ENCODE data around the gene RAD51. TPM values are rescaled to one million over a fixed set of nuclear protein-coding genes. Genes with fewer than 3 reads are reported as not detected.
"Not testable (repeated sequence)": the region's sequence is repeated elsewhere in the genome, so short reads cannot be mapped to it uniquely, and the experiment has no call there.

RAD51 gene
- 13.2 and 16.0 TPM in 2 replicates for total RNA-seq
- long read RNA-seq, transcript RAD51-201 (10 exons, 2,449 nt), result major isoform, 23 of 33 reads
- long read RNA-seq, partial matches to known transcripts, result 1 of 33 reads
- long read RNA-seq, other reads (novel, unspliced or antisense), result 8 of 33 reads

DNA sequence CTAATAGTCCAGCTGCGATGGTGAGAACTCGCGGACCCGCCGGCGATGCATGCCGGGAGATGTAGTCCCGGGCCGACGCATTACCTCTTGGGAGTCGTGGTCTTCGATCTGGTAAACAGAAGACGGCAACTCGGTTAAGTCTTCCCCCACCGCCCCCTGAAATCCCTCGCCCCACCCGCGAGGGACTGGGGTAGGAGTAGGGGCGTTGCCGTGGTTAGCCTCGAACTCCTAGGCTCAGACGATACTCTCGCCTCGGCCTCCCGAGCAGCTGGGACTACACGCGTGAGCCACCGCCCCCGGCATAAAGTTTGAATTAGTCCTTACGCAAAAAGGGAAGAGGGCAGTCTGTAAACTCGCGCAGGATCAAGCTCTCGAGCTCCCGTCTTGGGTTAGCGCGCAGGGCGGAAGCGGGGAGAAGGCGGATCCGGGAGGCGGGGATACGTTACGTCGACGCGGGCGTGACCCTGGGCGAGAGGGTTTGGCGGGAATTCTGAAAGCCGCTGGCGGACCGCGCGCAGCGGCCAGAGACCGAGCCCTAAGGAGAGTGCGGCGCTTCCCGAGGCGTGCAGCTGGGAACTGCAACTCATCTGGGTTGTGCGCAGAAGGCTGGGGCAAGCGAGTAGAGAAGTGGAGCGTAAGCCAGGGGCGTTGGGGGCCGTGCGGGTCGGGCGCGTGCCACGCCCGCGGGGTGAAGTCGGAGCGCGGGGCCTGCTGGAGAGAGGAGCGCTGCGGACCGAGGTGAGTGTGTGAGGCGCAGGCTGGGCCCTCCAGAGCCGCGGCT is at the start of gene RAD51:
RAD51 (plus strand) TSS at position 487 of the 781 bp plus-strand sequence. CDS start 3,585 bp downstream, outside the sequence.
- Mint-ChIP-seq H3K27ac (peak within 1 kb of the TSS; percentile 95), H3K4me1 (ENCODE audit: low read depth) (peaks cover 10% of the 10 kb centered on the region), H3K36me3 (ENCODE audit: insufficient read depth) (peaks cover 5% of the 10 kb centered on the region), H3K27me3 (no peaks in the 10 kb centered on the region), H3K9me3 (ENCODE audit: low read depth) (no peaks in the 10 kb centered on the region), H3K4me3 (ENCODE audit: low read depth) (peak within 1 kb of the TSS; percentile 92)
- TF ChIP-seq, protein P1, sequence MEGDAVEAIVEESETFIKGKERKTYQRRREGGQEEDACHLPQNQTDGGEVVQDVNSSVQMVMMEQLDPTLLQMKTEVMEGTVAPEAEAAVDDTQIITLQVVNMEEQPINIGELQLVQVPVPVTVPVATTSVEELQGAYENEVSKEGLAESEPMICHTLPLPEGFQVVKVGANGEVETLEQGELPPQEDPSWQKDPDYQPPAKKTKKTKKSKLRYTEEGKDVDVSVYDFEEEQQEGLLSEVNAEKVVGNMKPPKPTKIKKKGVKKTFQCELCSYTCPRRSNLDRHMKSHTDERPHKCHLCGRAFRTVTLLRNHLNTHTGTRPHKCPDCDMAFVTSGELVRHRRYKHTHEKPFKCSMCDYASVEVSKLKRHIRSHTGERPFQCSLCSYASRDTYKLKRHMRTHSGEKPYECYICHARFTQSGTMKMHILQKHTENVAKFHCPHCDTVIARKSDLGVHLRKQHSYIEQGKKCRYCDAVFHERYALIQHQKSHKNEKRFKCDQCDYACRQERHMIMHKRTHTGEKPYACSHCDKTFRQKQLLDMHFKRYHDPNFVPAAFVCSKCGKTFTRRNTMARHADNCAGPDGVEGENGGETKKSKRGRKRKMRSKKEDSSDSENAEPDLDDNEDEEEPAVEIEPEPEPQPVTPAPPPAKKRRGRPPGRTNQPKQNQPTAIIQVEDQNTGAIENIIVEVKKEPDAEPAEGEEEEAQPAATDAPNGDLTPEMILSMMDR (IDR thresholded peaks at IDR 0.05; ENCODE audit: unreplicated experiment), result no peak
- peak; percentile 76 for DNase-seq (ENCODE audit: low spot score, unreplicated experiment)

DNA sequence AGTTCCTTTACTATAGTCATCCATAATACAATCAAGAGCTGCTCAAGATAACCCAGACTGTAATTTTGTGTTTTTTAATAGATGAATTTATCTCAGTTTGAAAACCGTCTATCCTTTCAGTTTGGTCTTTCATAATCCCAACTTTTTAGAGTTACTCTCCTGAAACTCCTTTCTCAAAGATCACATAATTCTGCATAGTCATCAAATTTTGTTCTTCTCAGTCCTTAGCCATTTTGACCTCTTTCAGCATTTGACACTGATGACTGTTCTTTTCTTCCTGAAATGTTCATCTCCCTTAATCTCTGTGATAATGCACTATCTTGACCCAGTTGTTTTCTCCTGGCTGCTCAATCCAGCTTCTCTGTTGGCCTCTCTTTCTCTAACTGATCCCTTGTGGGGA is 47.5 kb upstream of the RAD51 start:
- TF ChIP-seq, protein P1 (IDR thresholded peaks at IDR 0.05; ENCODE audit: unreplicated experiment), result no peak
- Mint-ChIP-seq H3K27me3 (no peaks in the 10 kb centered on the region), H3K9me3 (ENCODE audit: low read depth) (no peaks in the 10 kb centered on the region), H3K27ac (no peak overlapping the region), H3K36me3 (ENCODE audit: insufficient read depth) (peaks cover 2% of the 10 kb centered on the region), H3K4me1 (ENCODE audit: low read depth) (peaks cover 4% of the 10 kb centered on the region), H3K4me3 (ENCODE audit: low read depth) (no peak overlapping the region)
- no peak for DNase-seq (ENCODE audit: low spot score, unreplicated experiment)

DNA sequence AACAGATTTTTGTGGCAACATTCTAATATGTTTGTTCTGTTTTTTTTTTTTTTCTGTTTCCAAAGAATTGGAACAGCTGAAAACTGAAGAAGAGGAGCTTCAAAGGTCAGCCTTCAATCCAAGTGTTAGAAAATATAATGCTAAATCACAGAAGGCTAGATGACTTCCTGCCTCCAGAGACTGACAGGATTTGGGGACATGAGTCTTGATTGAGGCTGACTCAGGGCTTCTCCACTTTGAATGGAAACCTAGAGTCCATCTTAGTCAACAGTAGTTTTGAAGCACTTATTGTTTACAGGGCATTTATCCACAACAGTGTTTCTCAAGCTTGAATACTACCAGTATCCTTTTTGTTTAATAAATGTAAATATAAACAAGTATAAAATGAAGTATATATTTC is 44.5 kb upstream of the RAD51 start:
- H3K27me3 Mint-ChIP-seq, result no peaks in the 10 kb centered on the region
- DNase-seq (ENCODE audit: low spot score, unreplicated experiment), result no peak
- TF ChIP-seq, protein P1 (IDR thresholded peaks at IDR 0.05; ENCODE audit: unreplicated experiment), result no peak
- peaks cover 6% of the 10 kb centered on the region for H3K36me3 Mint-ChIP-seq (ENCODE audit: insufficient read depth)
- H3K4me3 Mint-ChIP-seq (ENCODE audit: low read depth), result no peak overlapping the region
- no peaks in the 10 kb centered on the region for H3K9me3 Mint-ChIP-seq (ENCODE audit: low read depth)
- no peak overlapping the region for H3K27ac Mint-ChIP-seq
- H3K4me1 Mint-ChIP-seq (ENCODE audit: low read depth), result peaks cover 4% of the 10 kb centered on the region

DNA sequence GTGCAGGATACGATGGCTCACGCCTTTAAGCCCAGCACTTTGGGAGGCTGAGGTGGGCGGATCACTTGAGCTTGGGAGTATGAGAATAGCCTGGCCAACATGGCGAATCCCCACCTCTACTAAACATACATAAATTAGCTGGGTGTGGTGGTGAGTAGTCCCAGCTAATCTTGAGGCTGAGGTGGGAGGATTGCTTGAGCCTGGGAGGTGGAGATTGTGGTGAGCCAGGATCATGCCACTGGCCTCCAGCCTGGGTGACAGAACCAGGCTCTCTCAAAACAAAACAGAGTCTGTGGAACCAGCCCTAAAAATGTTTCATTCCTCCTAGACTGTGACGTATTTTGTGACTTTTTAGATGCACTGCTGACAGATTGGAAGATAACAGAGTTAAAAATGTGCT is 34.3 kb upstream of the RAD51 start:
- Mint-ChIP-seq H3K4me1 (ENCODE audit: low read depth) (no peaks in the 10 kb centered on the region), H3K36me3 (ENCODE audit: insufficient read depth) (peaks cover 4% of the 10 kb centered on the region), H3K9me3 (ENCODE audit: low read depth) (no peaks in the 10 kb centered on the region), H3K27me3 (no peaks in the 10 kb centered on the region), H3K4me3 (ENCODE audit: low read depth) (no peak overlapping the region), H3K27ac (no peak overlapping the region)
- no peak for DNase-seq (ENCODE audit: low spot score, unreplicated experiment)
- TF ChIP-seq, protein P1 (IDR thresholded peaks at IDR 0.05; ENCODE audit: unreplicated experiment), result no peak

DNA sequence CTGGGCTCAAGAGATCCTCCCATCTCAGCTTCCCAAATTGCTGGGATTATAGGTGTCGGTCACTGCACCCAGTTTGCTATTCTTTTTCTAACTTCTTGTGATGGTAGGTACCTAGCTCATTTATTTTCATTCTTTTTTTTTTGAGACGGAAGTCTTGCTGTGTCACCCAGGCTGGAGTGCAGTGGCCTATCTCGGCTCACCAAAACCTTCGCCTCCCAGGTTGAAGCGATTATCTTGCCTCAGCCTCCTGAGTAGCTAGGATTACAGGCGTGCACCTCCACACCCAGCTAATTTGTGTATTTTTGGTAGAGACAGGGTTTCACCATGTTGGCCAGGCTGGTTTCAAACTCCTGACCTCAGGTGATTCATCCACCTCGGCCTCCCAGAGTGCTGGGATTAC is 30.1 kb upstream of the RAD51 start:
- Mint-ChIP-seq H3K36me3 (ENCODE audit: insufficient read depth) (peaks cover 3% of the 10 kb centered on the region), H3K27ac (no peak overlapping the region), H3K27me3 (no peaks in the 10 kb centered on the region), H3K4me1 (ENCODE audit: low read depth) (no peaks in the 10 kb centered on the region), H3K4me3 (ENCODE audit: low read depth) (no peak overlapping the region), H3K9me3 (ENCODE audit: low read depth) (no peaks in the 10 kb centered on the region)
- no peak for DNase-seq (ENCODE audit: low spot score, unreplicated experiment)
- TF ChIP-seq, protein P1 (IDR thresholded peaks at IDR 0.05; ENCODE audit: unreplicated experiment), result no peak

DNA sequence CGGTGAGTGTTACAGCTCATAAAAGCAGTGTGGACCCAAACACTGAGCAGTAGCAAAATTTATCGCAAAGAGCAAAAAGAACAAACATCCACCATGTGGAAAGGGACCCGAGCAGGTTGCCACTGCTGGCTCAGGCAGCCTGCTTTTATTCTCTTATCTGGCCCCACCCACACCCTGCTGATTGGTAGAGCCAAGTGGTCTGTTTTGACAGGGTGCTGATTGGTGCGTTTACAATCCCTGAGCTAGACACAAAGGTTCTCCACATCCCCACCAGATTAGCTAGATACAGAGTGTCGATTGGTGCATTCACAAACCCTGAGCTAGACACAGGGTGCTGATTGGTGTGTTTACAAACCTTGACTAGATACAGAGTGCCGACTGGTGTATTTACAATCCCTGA is 18.7 kb upstream of the RAD51 start:
- not testable (repeated sequence) for DNase-seq (ENCODE audit: low spot score, unreplicated experiment); H3K27me3 Mint-ChIP-seq; H3K36me3 Mint-ChIP-seq (ENCODE audit: insufficient read depth); H3K4me3 Mint-ChIP-seq (ENCODE audit: low read depth); H3K9me3 Mint-ChIP-seq (ENCODE audit: low read depth); H3K4me1 Mint-ChIP-seq (ENCODE audit: low read depth); H3K27ac Mint-ChIP-seq

DNA sequence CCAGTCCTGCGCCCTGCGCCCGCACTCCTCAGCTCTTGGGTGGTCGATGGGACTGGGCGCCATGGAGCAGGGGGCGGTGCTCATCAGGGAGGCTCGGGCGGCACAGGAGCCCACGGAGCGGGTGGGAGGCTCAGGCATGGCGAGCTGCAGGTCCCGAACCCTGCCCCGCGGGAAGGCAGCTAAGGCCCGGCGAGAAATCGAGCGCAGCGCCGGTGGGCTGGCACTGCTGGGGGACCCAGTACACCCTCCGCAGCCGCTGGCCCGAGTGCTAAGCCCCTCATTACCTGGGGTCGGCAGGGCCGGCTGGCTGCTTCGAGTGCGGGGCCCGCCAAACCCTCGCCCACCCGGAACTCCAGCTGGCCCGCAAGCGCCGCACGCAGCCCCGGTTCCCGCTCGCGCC is 18.1 kb upstream of the RAD51 start:
- not testable (repeated sequence) for H3K36me3 Mint-ChIP-seq (ENCODE audit: insufficient read depth); H3K27ac Mint-ChIP-seq; DNase-seq (ENCODE audit: low spot score, unreplicated experiment); H3K9me3 Mint-ChIP-seq (ENCODE audit: low read depth); H3K4me1 Mint-ChIP-seq (ENCODE audit: low read depth); H3K4me3 Mint-ChIP-seq (ENCODE audit: low read depth); H3K27me3 Mint-ChIP-seq
